Liver (tissue), 9 donors: ENCODE measurements around the gene TTLL3. TPM values are rescaled to one million over a fixed set of nuclear protein-coding genes. Genes with fewer than 3 reads are reported as not detected.

Experiments used
- DNase-seq: peaks from one replicate; pipeline ENCODE4 v3.0.0-alpha.2; 2017; ENCODE audit warnings: low spot score
- H3K27ac ChIP-seq, 2 donors: one replicate each; pipeline ENCODE4 v1.7.0; 2013; ENCODE audit warnings: inconsistent platforms in 2 of 2, low read length in 2 of 2, control low read depth in 1 of 2, low read depth in 1 of 2, mild to moderate bottlenecking in 1 of 2
- H3K27me3 ChIP-seq, 4 donors: one replicate each; pipeline versions ENCODE4 v1.6.1 to v1.7.0; 2013; ENCODE audit warnings: low read length in 3 of 4, inconsistent platforms in 1 of 4, mild to moderate bottlenecking in 1 of 4, moderate library complexity in 1 of 4; ENCODE audit not compliant: control insufficient read depth in 4 of 4, insufficient read depth in 4 of 4
- H3K36me3 ChIP-seq, 4 donors: one replicate each; pipeline versions ENCODE4 v1.6.1 to v1.7.0; 2013; ENCODE audit warnings: low read length in 3 of 4, mild to moderate bottlenecking in 3 of 4, low read depth in 1 of 4, moderate library complexity in 1 of 4; ENCODE audit not compliant: control insufficient read depth in 4 of 4, insufficient read depth in 3 of 4
- H3K4me1 ChIP-seq, 4 donors: one replicate each; pipeline versions ENCODE4 v1.6.1 to v1.7.0; 2013; ENCODE audit warnings: low read length in 3 of 4, mild to moderate bottlenecking in 3 of 4, moderate library complexity in 1 of 4; ENCODE audit not compliant: control insufficient read depth in 4 of 4, insufficient read depth in 4 of 4
- H3K4me3 ChIP-seq, 3 donors: one replicate each; pipeline versions ENCODE4 v1.6.1 to v1.7.0; 2013; ENCODE audit warnings: low read length in 3 of 3, control low read depth in 1 of 3, low read depth in 1 of 3, mild to moderate bottlenecking in 1 of 3
- H3K9ac ChIP-seq, 2 donors: one replicate each; pipeline ENCODE4 v1.7.0; 2013; ENCODE audit warnings: low read length in 2 of 2, mild to moderate bottlenecking in 2 of 2, moderate library complexity in 2 of 2, control low read depth in 1 of 2, low read depth in 1 of 2
- H3K9me3 ChIP-seq, 4 donors: one replicate each; pipeline versions ENCODE4 v1.6.1 to v1.7.0; 2013; ENCODE audit warnings: low read length in 3 of 4; ENCODE audit not compliant: control insufficient read depth in 4 of 4
- EGR1 ChIP-seq, 2 donors: IDR thresholded peaks; 2 replicates each; pipeline ENCODE4 v1.6.1; 2016 to 2018; ENCODE audit warnings: antibody characterized with exemption in 2 of 2, low read depth in 2 of 2
- FOXA1 ChIP-seq: IDR thresholded peaks from 2 replicates; pipeline ENCODE4 v1.6.1; 2016; ENCODE audit warnings: antibody characterized with exemption
- FOXA2 ChIP-seq: IDR thresholded peaks from 2 replicates; pipeline ENCODE4 v1.6.1; 2016; ENCODE audit warnings: antibody characterized with exemption
- GABPA ChIP-seq, 2 donors: IDR thresholded peaks in 1 of 2; conservative IDR thresholded peaks in 1 of 2; 2 replicates each; pipeline ENCODE4 v1.6.1; 2016; ENCODE audit warnings: antibody characterized with exemption in 2 of 2, mild to moderate bottlenecking in 1 of 2, moderate library complexity in 1 of 2
- HNF4G ChIP-seq: IDR thresholded peaks from 2 replicates; pipeline ENCODE4 v1.6.1; 2016; ENCODE audit warnings: antibody characterized with exemption
- NR2F2 ChIP-seq: IDR thresholded peaks from 2 replicates; pipeline ENCODE4 v1.6.1; 2016; ENCODE audit warnings: antibody characterized with exemption
- RAD21 ChIP-seq, 2 donors: IDR thresholded peaks; 2 replicates each; pipeline ENCODE4 v1.6.1; 2016; ENCODE audit warnings: antibody characterized with exemption in 2 of 2, mild to moderate bottlenecking in 2 of 2
- REST ChIP-seq: IDR thresholded peaks from 2 replicates; pipeline ENCODE4 v1.6.1; 2016; ENCODE audit warnings: antibody characterized with exemption, mild to moderate bottlenecking
- SP1 ChIP-seq: IDR thresholded peaks from 2 replicates; pipeline ENCODE4 v1.6.1; 2018; ENCODE audit warnings: antibody characterized with exemption, mild to moderate bottlenecking
- YY1 ChIP-seq: IDR thresholded peaks from 2 replicates; pipeline ENCODE4 v1.6.1; 2016; ENCODE audit warnings: antibody characterized with exemption, mild to moderate bottlenecking
- WGBS: extraction: QIAGEN DNeasy Blood & Tissue Kit; methylation state at CpG from one replicate; pipeline ENCODE4 v1.1.7; 2013; 5-methylcytosine and 5-hydroxymethylcytosine counted together
- polyA plus RNA-seq, 2 donors: library from polyadenylated mRNA; stranded (reverse) in 1 of 2; unstranded in 1 of 2; fragments of 200-250 nt in 1 of 2; fragments of >200 nt in 1 of 2; fragmentation: Nextera tagmentation in 1 of 2; extraction: Ambion mirVana in 1 of 2; gene quantifications; one replicate each; pipeline versions ENCODE4 v1.2.1 to v1.2.3, GENCODE V29; 2013 to 2015
- total RNA-seq, 2 donors: library from RNA; depleted of rRNA; stranded (reverse); fragments of >200 nt; gene quantifications; one replicate each; pipeline ENCODE4 v1.2.3, GENCODE V29; 2014
- TF ChIP-seq, protein P1 (sequence below): IDR thresholded peaks from 2 replicates; pipeline ENCODE4 v1.6.1; 2016; ENCODE audit warnings: antibody characterized with exemption
- TF ChIP-seq, protein P2 (sequence below): fragments of 150-350 bp; IDR thresholded peaks from 2 replicates; pipeline ENCODE4 v1.5.1; 2017; ENCODE audit warnings: improper control_type of control experiment, low read depth, low read length; ENCODE audit not compliant: missing input control
- TF ChIP-seq, protein P3 (sequence below): IDR thresholded peaks from 2 replicates; pipeline ENCODE4 v1.6.1; 2016; ENCODE audit warnings: antibody characterized with exemption
- donor health status: healthy.
- donor health status: healthy.
- donor health status: healthy.
- donor health status: healthy.
- donor health status: healthy.

The TTLL3 gene
- total and polyA plus RNA-seq, 4 donors: 2.8 to 19.6 (median 6.5) TPM

GRCh38 chr3:9762871-9763270 lies 47.2 kb upstream of the TTLL3 start (continued):
- TF ChIP-seq GABPA (IDR thresholded peaks at IDR 0.05 in 1 of 2, conservative IDR thresholded peaks at IDR 0.05 in 1 of 2): no peak
- no peak for TF ChIP-seq FOXA2
- TF ChIP-seq, protein P1, sequence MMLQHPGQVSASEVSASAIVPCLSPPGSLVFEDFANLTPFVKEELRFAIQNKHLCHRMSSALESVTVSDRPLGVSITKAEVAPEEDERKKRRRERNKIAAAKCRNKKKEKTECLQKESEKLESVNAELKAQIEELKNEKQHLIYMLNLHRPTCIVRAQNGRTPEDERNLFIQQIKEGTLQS: no peak
- TF ChIP-seq REST: no peak
- no peak for TF ChIP-seq FOXA1

DNA sequence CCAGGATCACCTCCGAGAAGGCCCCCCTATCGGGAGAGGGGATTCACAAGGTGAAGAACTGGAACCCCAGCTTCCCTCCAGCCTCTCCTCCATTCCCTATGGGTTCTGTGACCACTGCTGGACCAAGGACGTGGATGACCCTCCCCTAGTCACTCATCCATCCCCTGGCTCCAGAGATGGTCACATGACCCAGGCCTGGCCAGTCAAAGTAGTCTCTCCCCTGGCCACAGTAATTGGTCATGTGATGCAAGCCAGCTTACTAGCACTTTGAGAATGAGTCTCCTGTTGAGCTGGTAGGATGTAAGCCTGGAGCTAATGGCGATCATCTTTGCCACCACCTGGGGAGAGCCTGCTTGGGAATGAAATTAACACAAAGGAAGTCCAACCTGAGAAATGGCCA lies 44.2 kb upstream of the TTLL3 start:
- DNase-seq: no peak
- Histone ChIP-seq H3K36me3 (peaks cover 0 to 20% (median 16%) of the 10 kb centered on the region in 4 donors), H3K9ac (no peak overlapping the region), H3K4me1 (peaks cover 6 to 25% (median 14%) of the 10 kb centered on the region in 4 donors), H3K4me3 (no peak overlapping the region), H3K27ac (no peak overlapping the region), H3K27me3 (no peaks in the 10 kb centered on the region), H3K9me3 (no peaks in the 10 kb centered on the region)
- no peak for TF ChIP-seq SP1
- TF ChIP-seq HNF4G: no peak
- no peak for TF ChIP-seq FOXA1
- TF ChIP-seq EGR1 (IDR thresholded peaks at IDR 0.05; ENCODE audit: low read depth in 2 of 2): no peak
- TF ChIP-seq GABPA (IDR thresholded peaks at IDR 0.05 in 1 of 2, conservative IDR thresholded peaks at IDR 0.05 in 1 of 2): no peak
- TF ChIP-seq, protein P1: no peak
- no peak for TF ChIP-seq RAD21 (IDR thresholded peaks at IDR 0.05)
- TF ChIP-seq NR2F2: no peak
- no peak for TF ChIP-seq YY1
- TF ChIP-seq, protein P2, sequence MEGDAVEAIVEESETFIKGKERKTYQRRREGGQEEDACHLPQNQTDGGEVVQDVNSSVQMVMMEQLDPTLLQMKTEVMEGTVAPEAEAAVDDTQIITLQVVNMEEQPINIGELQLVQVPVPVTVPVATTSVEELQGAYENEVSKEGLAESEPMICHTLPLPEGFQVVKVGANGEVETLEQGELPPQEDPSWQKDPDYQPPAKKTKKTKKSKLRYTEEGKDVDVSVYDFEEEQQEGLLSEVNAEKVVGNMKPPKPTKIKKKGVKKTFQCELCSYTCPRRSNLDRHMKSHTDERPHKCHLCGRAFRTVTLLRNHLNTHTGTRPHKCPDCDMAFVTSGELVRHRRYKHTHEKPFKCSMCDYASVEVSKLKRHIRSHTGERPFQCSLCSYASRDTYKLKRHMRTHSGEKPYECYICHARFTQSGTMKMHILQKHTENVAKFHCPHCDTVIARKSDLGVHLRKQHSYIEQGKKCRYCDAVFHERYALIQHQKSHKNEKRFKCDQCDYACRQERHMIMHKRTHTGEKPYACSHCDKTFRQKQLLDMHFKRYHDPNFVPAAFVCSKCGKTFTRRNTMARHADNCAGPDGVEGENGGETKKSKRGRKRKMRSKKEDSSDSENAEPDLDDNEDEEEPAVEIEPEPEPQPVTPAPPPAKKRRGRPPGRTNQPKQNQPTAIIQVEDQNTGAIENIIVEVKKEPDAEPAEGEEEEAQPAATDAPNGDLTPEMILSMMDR: no peak
- TF ChIP-seq, protein P3, sequence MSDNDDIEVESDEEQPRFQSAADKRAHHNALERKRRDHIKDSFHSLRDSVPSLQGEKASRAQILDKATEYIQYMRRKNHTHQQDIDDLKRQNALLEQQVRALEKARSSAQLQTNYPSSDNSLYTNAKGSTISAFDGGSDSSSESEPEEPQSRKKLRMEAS: no peak
- TF ChIP-seq REST: no peak
- WGBS: 99% methylated on average over 4 of the region's 4 CpGs
